Uterus (tissue), 2 donors: Measurements from ENCODE around the gene CDH4.

Experiments used
- POLR2A ChIP-seq, 2 donors: fragments of 450-650 bp; IDR thresholded peaks; one replicate each; pipeline ENCODE4 v1.6.1; 2016; ENCODE audit warnings: antibody characterized with exemption in 2 of 2, mild to moderate bottlenecking in 1 of 2, moderate library complexity in 1 of 2
- TF ChIP-seq, protein P1 (sequence below), 4 experiments: fragments of 200-600 bp in 2 of 4; fragments of 450-650 bp in 2 of 4; sonication (generic) in 2 of 4; IDR thresholded peaks; one replicate each; pipeline ENCODE4 v1.5.1; 2016 to 2019; ENCODE audit warnings: antibody characterized with exemption in 4 of 4, mild to moderate bottlenecking in 2 of 4, moderate library complexity in 1 of 4

DNA sequence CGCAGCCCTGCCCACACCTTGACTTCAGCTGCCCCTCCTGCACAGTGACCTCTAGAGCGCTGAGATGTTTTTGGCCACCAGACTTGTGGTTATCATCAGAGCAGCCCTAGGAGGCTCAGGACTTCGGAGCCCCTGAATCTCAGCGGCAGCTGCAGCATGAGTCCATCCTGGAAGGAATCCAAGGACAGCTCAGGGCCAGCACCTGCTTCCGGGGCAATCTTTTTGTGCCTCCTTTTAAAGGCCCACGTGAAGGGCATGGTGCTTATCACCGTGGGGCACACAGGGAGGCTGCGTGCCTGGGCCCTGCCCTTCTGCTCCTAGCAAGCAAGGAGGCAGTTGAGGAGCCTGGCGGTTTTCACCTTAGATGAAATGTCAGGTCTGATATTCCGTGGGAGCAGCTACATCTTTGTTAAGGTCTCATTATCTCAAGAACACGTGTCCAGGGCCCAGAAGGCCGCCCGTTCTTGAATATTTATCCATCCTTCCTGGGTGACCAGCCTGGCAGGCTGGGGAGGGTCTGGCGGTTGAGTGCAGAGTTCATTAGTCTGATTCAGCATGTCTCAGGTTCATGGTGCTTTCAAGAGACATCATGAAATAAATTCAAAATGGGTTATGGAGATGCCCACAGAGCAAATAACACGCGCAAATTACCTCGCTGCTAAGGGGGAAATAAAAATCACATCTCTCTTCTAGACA is 421.2 kb downstream of the CDH4 start:
- TF ChIP-seq, protein P1, sequence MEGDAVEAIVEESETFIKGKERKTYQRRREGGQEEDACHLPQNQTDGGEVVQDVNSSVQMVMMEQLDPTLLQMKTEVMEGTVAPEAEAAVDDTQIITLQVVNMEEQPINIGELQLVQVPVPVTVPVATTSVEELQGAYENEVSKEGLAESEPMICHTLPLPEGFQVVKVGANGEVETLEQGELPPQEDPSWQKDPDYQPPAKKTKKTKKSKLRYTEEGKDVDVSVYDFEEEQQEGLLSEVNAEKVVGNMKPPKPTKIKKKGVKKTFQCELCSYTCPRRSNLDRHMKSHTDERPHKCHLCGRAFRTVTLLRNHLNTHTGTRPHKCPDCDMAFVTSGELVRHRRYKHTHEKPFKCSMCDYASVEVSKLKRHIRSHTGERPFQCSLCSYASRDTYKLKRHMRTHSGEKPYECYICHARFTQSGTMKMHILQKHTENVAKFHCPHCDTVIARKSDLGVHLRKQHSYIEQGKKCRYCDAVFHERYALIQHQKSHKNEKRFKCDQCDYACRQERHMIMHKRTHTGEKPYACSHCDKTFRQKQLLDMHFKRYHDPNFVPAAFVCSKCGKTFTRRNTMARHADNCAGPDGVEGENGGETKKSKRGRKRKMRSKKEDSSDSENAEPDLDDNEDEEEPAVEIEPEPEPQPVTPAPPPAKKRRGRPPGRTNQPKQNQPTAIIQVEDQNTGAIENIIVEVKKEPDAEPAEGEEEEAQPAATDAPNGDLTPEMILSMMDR (IDR thresholded peaks at IDR 0.05) = no peak
- TF ChIP-seq POLR2A (IDR thresholded peaks at IDR 0.05) = no peak
